OCI-LY7 (cell line): ENCODE results near the gene FAM131B. TPM values are rescaled to one million over a fixed set of nuclear protein-coding genes. Genes with fewer than 3 reads are reported as not detected.
"Not testable (repeated sequence)": the region's sequence is repeated elsewhere in the genome, so short reads cannot be mapped to it uniquely, and the experiment has no call there.

Experiments used
- BruUV-seq: library from RNA; stranded (reverse); fragments of 400-500 nt; replicated peaks from 2 replicates; lab custom pipeline; 2021; lab: Mats Ljungman, UMichigan
- CTCF ChIA-PET: fragments of 300-600 bp; sonication (Branson Sonifier 250); formaldehyde crosslinking; loops from one replicate; lab custom pipeline; 2022; ENCODE audit warnings: antibody characterized with exemption; ENCODE audit not compliant: unreplicated experiment; lab: Charles Lee
- POLR2A ChIA-PET: fragments of 300-600 bp; sonication (Branson Sonifier 250); formaldehyde crosslinking; loops from one replicate; lab custom pipeline; 2022; ENCODE audit warnings: antibody characterized with exemption; lab: Charles Lee
- DNase-seq: peaks from one replicate; pipeline ENCODE4 v3.0.0-alpha.2; 2015; ENCODE audit warnings: low spot score
- H2AFZ ChIP-seq: fragments of 200-600 bp; sonication (generic), shearing (Covaris generic); 2 replicates; pipeline ENCODE4 v1.6.1; 2014; ENCODE audit warnings: mild to moderate bottlenecking, antibody characterized with exemption, low read length, moderate library complexity
- H3K27ac ChIP-seq: fragments of 200-600 bp; sonication (generic); 2 replicates; pipeline ENCODE4 v1.5.1; 2014; ENCODE audit warnings: mixed run types, low read depth, mild to moderate bottlenecking, moderate library complexity, low read length, inconsistent platforms; ENCODE audit not compliant: poor library complexity, severe bottlenecking
- H3K36me3 ChIP-seq: fragments of 200-600 bp; sonication (generic); 2 replicates; pipeline ENCODE4 v1.6.1; 2014; ENCODE audit warnings: mild to moderate bottlenecking, antibody characterized with exemption, low read length, moderate library complexity, mixed read lengths; ENCODE audit not compliant: insufficient read depth
- H3K4me1 ChIP-seq: fragments of 200-600 bp; sonication (generic); 2 replicates; pipeline ENCODE4 v1.5.1; 2014; ENCODE audit warnings: mild to moderate bottlenecking, low read length; ENCODE audit not compliant: insufficient read depth, poor library complexity, severe bottlenecking
- H3K4me2 ChIP-seq: fragments of 200-600 bp; sonication (generic); 2 replicates; pipeline ENCODE4 v1.6.1; 2014; ENCODE audit warnings: mild to moderate bottlenecking, low read length
- H3K4me3 ChIP-seq: fragments of 200-600 bp; sonication (generic); 2 replicates; pipeline ENCODE4 v1.5.1; 2014; ENCODE audit warnings: mild to moderate bottlenecking, low read depth, low read length; ENCODE audit not compliant: poor library complexity, severe bottlenecking
- H3K79me2 ChIP-seq: fragments of 200-600 bp; sonication (generic); 2 replicates; pipeline ENCODE4 v1.6.1; 2016; ENCODE audit warnings: low read depth, mild to moderate bottlenecking, low read length, moderate library complexity, mixed read lengths; ENCODE audit not compliant: insufficient read depth
- H3K9me2 ChIP-seq: fragments of 200-600 bp; sonication (generic); 2 replicates; pipeline ENCODE4 v1.6.1; 2016; ENCODE audit warnings: mild to moderate bottlenecking, low read length, mixed read lengths; ENCODE audit not compliant: insufficient read depth
- H3K9me3 ChIP-seq: fragments of 200-600 bp; sonication (generic); 2 replicates; pipeline ENCODE4 v1.6.1; 2014; ENCODE audit warnings: mild to moderate bottlenecking, mixed run types, low read length, mixed read lengths
- H4K20me1 ChIP-seq: fragments of 200-600 bp; sonication (generic); 2 replicates; pipeline ENCODE4 v1.6.1; 2014; ENCODE audit warnings: mild to moderate bottlenecking, antibody characterized with exemption, low read length, moderate library complexity, mixed read lengths; ENCODE audit not compliant: insufficient read depth
- CTCF ChIP-seq: fragments of 200-600 bp; sonication (generic); conservative IDR thresholded peaks from 2 replicates; pipeline ENCODE4 v1.5.1; 2014; ENCODE audit warnings: mild to moderate bottlenecking, antibody characterized with exemption, low read length, moderate library complexity, mixed read lengths
- EZH2phosphoT487 ChIP-seq: fragments of 200-600 bp; sonication (generic); IDR thresholded peaks from 2 replicates; pipeline ENCODE4 v1.6.1; 2018; ENCODE audit warnings: low read depth, borderline replicate concordance, mild to moderate bottlenecking, mixed run types, antibody characterized with exemption, low read length, moderate library complexity, mixed read lengths
- intact Hi-C: fragments of 100-400 bp; cut with micrococcal nuclease; formaldehyde crosslinking; loops from one replicate; pipeline ENCODE4 v1.10.0; 2022; ENCODE audit not compliant: unreplicated experiment
- total RNA-seq, 2 experiments: library from RNA; depleted of rRNA in 1 of 2; stranded (reverse); fragments of >200 nt in 1 of 2; shearing (Covaris generic) in 1 of 2; gene quantifications; 2 replicates each; pipeline ENCODE4 v1.2.3, GENCODE V29; 2014 to 2022

Gene FAM131B
- total RNA-seq, 2 experiments from 2014 or later = not detected

GRCh38 chr7:143405173-143406001, 42.9 kb upstream of the FAM131B start:
- H3K9me2 ChIP-seq = no peaks in the 10 kb centered on the region
- H4K20me1 ChIP-seq = no peaks in the 10 kb centered on the region; the same call in 1 of the 2 replicates
- no peak overlapping the region for H3K4me3 ChIP-seq
- no peaks in the 10 kb centered on the region for H3K9me3 ChIP-seq
- no peak overlapping the region for H3K27ac ChIP-seq
- H3K79me2 ChIP-seq = no peaks in the 10 kb centered on the region
- POLR2A ChIA-PET = no interaction called here
- no peak overlapping the region for H2AFZ ChIP-seq
- intact Hi-C loops = no loop called here
- H3K4me1 ChIP-seq = no peaks in the 10 kb centered on the region
- CTCF ChIA-PET = no interaction called here
- no peak overlapping the region for H3K4me2 ChIP-seq
- TF ChIP-seq CTCF (no peak), EZH2phosphoT487 (no peak)
- no peaks in the 10 kb centered on the region for H3K36me3 ChIP-seq
- no TSS peak for BruUV-seq
- DNase-seq = no peak

GRCh38 chr7:143402233-143402632, 39.7 kb upstream of the FAM131B start:
- POLR2A ChIA-PET, CTCF ChIA-PET, H3K27ac ChIP-seq: not testable (repeated sequence)

GRCh38 chr7:143401265-143401664, 38.8 kb upstream of the FAM131B start:
- no peak for DNase-seq
- H3K79me2 ChIP-seq = no peaks in the 10 kb centered on the region
- no peaks in the 10 kb centered on the region for H3K4me1 ChIP-seq
- intact Hi-C loops = no loop called here
- H3K4me3 ChIP-seq = no peak overlapping the region
- no peaks in the 10 kb centered on the region; the same call in 1 of the 2 replicates for H4K20me1 ChIP-seq
- no TSS peak for BruUV-seq
- H3K27ac ChIP-seq = no peak overlapping the region
- no peak overlapping the region for H3K4me2 ChIP-seq
- H2AFZ ChIP-seq = no peak overlapping the region
- H3K36me3 ChIP-seq = no peaks in the 10 kb centered on the region
- no peaks in the 10 kb centered on the region for H3K9me3 ChIP-seq
- TF ChIP-seq EZH2phosphoT487 = no peak
- TF ChIP-seq CTCF = no peak
- H3K9me2 ChIP-seq = no peaks in the 10 kb centered on the region
- ChIA-PET POLR2A (interaction anchor here (0.7 kb wide), 1 partner anchor 54 kb away, joined by 4 read pairs; no protein-coding TSS in a partner anchor), CTCF (no interaction called here)

More at GRCh38 chr7:143402233-143402632, 39.7 kb upstream of the FAM131B start:
- BruUV-seq, H3K4me1 ChIP-seq, H3K36me3 ChIP-seq, DNase-seq, H3K9me2 ChIP-seq, H4K20me1 ChIP-seq, H3K4me3 ChIP-seq, H3K9me3 ChIP-seq, H3K79me2 ChIP-seq, H2AFZ ChIP-seq, intact Hi-C loops, H3K4me2 ChIP-seq: not testable (repeated sequence)
